CD8-positive, alpha-beta memory T cell (primary cell): Measurements from ENCODE around the gene NFIC. TPM values are rescaled to one million over a fixed set of nuclear protein-coding genes. Genes with fewer than 3 reads are reported as not detected.

ENCODE experiments used
- CTCF ChIA-PET: fragments of 350-600 bp; sonication (Branson Sonifier 250); formaldehyde crosslinking; loops from one replicate; lab custom pipeline; 2021; ENCODE audit warnings: antibody characterized with exemption; lab: Charles Lee
- POLR2A ChIA-PET: fragments of 350-600 bp; sonication (Branson Sonifier 250); formaldehyde crosslinking; loops from one replicate; lab custom pipeline; 2021; ENCODE audit warnings: antibody characterized with exemption; lab: Charles Lee
- DNase-seq, 5 donors: peaks; one replicate each; pipeline versions ENCODE4 v3.0.0 to v3.0.0-alpha.2; 2020 to 2022; ENCODE audit warnings: mixed read lengths in 1 of 5
- H3K27ac ChIP-seq: one replicate; pipeline ENCODE4 v1.7.0; 2013; ENCODE audit warnings: low read depth, mild to moderate bottlenecking, low read length, moderate library complexity
- H3K27me3 ChIP-seq: 2 replicates; pipeline ENCODE4 v1.7.0; 2013; ENCODE audit warnings: low read length, mild to moderate bottlenecking; ENCODE audit not compliant: insufficient read depth, poor library complexity, severe bottlenecking
- H3K36me3 ChIP-seq: 2 replicates; pipeline ENCODE4 v1.7.0; 2013; ENCODE audit warnings: mild to moderate bottlenecking, low read length, moderate library complexity; ENCODE audit not compliant: insufficient read depth
- H3K4me1 ChIP-seq: 2 replicates; pipeline ENCODE4 v1.7.0; 2013; ENCODE audit warnings: mild to moderate bottlenecking, low read length, moderate library complexity; ENCODE audit not compliant: insufficient read depth
- H3K4me3 ChIP-seq: 2 replicates; pipeline ENCODE4 v1.7.0; 2013; ENCODE audit warnings: mild to moderate bottlenecking, low read length
- H3K9me3 ChIP-seq: 2 replicates; pipeline ENCODE4 v1.7.0; 2013; ENCODE audit warnings: mild to moderate bottlenecking, low read length
- H3K27ac Mint-ChIP-seq, 8 donors: one replicate each; pipeline ENCODE4 v1.8.0; 2020 to 2021; ENCODE audit warnings: mixed read lengths in 8 of 8, mild to moderate bottlenecking in 6 of 8, inconsistent platforms in 3 of 8, moderate library complexity in 3 of 8
- H3K27me3 Mint-ChIP-seq, 2 donors: one replicate each; pipeline ENCODE4 v1.8.0; 2020 to 2021; ENCODE audit warnings: mixed read lengths in 2 of 2, mild to moderate bottlenecking in 1 of 2, moderate library complexity in 1 of 2
- H3K36me3 Mint-ChIP-seq, 3 donors: one replicate each; pipeline ENCODE4 v1.8.0; 2020 to 2021; ENCODE audit warnings: mixed read lengths in 3 of 3, inconsistent platforms in 1 of 3, mild to moderate bottlenecking in 1 of 3
- H3K4me1 Mint-ChIP-seq, 3 donors: one replicate each; pipeline ENCODE4 v1.8.0; 2020 to 2021; ENCODE audit warnings: mixed read lengths in 3 of 3, inconsistent platforms in 1 of 3, mild to moderate bottlenecking in 1 of 3
- H3K4me3 Mint-ChIP-seq, 7 donors: one replicate each; pipeline ENCODE4 v1.8.0; 2020 to 2021; ENCODE audit warnings: mixed read lengths in 7 of 7, mild to moderate bottlenecking in 6 of 7, moderate library complexity in 4 of 7, inconsistent platforms in 2 of 7
- H3K9me3 Mint-ChIP-seq, 5 donors: one replicate each; pipeline ENCODE4 v1.8.0; 2020 to 2022; ENCODE audit warnings: mixed read lengths in 5 of 5, mild to moderate bottlenecking in 3 of 5, moderate library complexity in 2 of 5, inconsistent platforms in 1 of 5
- polyA plus RNA-seq: library from polyadenylated mRNA; unstranded; fragments of 300-500 nt; fragmentation: Illumina TruSeq; gene quantifications from one replicate; pipeline ENCODE4 v1.2.3, GENCODE V29; 2021
- total RNA-seq, 2 experiments: library from RNA; stranded (reverse); gene quantifications; one replicate each; pipeline ENCODE4 v1.2.3, GENCODE V29; 2021

The NFIC gene
- total and polyA plus RNA-seq, 3 experiments from 2014 or later: 16.1 to 19.4 (median 17.8) TPM

DNA sequence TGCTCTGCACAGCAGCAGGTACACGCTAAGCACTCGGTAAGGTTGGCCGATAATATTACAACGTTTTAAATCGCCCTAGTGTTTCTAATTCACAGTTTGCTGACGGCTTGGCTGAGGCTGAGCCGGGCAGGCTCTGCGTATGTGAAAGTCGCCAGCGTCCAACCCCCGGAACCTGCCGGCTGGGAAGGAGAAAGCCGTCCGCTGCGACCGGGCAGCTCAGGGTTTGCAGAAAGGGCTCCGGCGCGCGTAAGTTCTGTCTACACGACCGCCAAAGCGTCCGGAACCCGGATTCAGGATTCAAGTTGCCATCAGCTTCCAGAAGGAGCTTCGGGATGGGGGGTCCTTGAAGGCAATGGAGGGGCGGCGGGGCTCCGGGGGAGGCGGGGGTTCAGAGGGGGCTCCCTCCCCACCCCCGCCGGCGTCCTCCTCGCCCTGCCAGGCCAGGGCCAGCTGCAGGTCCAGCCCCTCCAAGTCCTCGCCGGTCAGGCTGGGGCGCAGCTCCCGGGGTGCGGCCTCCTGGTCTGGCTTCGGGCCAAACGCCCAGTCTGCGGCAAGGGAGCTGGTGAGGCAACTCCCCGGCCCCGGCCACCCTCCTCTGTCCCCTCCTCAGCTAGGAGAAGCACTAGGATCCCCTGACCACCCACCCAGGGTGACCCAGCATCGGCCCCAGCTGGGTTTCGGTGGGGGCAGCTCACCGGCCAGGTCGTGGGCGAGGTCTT is 116.3 kb downstream of the NFIC start:
- no peaks in the 10 kb centered on the region for H3K9me3 Mint-ChIP-seq
- peaks cover 0 to 2% (median 0%) of the 10 kb centered on the region in 3 donors for H3K36me3 Mint-ChIP-seq
- ChIA-PET POLR2A (no interaction called here), CTCF (no interaction called here)
- peaks cover 0 to 4% of the 10 kb centered on the region in 2 donors for H3K27me3 Mint-ChIP-seq
- no peak overlapping the region for H3K4me3 Mint-ChIP-seq
- H3K9me3 ChIP-seq: no peaks in the 10 kb centered on the region
- no peaks in the 10 kb centered on the region for H3K27me3 ChIP-seq
- no peak overlapping the region for H3K27ac Mint-ChIP-seq
- DNase-seq: no peak
- H3K36me3 ChIP-seq: no peaks in the 10 kb centered on the region
- H3K27ac ChIP-seq: no peak overlapping the region
- peaks cover 10 to 16% (median 12%) of the 10 kb centered on the region in 3 donors for H3K4me1 Mint-ChIP-seq
- H3K4me3 ChIP-seq: no peak overlapping the region
- H3K4me1 ChIP-seq: peaks cover 9% of the 10 kb centered on the region

DNA sequence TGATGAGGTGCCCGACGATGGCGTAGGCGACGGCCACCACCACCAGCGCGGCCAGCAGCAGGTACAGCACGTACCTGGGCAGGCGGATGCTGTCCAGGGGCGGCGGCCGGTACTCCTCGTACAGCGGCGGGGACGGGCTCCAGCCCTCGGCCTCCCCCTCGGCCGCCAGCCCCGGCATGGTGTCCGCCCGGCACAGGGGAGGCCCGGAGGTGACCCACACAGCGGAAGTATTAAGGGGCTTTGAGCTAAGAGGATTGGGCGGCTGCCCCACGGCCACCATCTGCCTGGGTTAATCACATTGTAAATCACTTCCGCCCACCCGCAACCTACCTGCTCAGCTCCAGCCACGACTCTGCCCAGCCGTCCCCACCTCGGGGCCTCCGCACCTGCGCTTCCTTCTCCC is 116.8 kb downstream of the NFIC start, which contains the start of gene SMIM44:
SMIM44 (minus strand) TSS at position 216 of the 403 bp plus-strand sequence; CDS start at position 178, 38 bp downstream.
- no peak for DNase-seq
- Histone ChIP-seq H3K4me3 (no peak within 1 kb of the TSS), H3K4me1 (peaks cover 9% of the 10 kb centered on the region), H3K27me3 (no peaks in the 10 kb centered on the region), H3K27ac (no peak within 1 kb of the TSS), H3K36me3 (no peaks in the 10 kb centered on the region), H3K9me3 (no peaks in the 10 kb centered on the region)
- ChIA-PET POLR2A (no interaction called here), CTCF (interaction anchor here (0.8 kb wide), 1 partner anchor 11 kb away, joined by 3 read pairs; no protein-coding TSS in a partner anchor)
- H3K27ac Mint-ChIP-seq: peak within 1 kb of the TSS in 1 of 8 donors; percentile 91
- no peaks in the 10 kb centered on the region for H3K9me3 Mint-ChIP-seq
- peaks cover 6 to 11% (median 9%) of the 10 kb centered on the region in 3 donors for H3K4me1 Mint-ChIP-seq
- H3K27me3 Mint-ChIP-seq: peaks cover 0 to 4% of the 10 kb centered on the region in 2 donors
- peaks cover 0 to 5% (median 2%) of the 10 kb centered on the region in 3 donors for H3K36me3 Mint-ChIP-seq
- no peak within 1 kb of the TSS for H3K4me3 Mint-ChIP-seq

DNA sequence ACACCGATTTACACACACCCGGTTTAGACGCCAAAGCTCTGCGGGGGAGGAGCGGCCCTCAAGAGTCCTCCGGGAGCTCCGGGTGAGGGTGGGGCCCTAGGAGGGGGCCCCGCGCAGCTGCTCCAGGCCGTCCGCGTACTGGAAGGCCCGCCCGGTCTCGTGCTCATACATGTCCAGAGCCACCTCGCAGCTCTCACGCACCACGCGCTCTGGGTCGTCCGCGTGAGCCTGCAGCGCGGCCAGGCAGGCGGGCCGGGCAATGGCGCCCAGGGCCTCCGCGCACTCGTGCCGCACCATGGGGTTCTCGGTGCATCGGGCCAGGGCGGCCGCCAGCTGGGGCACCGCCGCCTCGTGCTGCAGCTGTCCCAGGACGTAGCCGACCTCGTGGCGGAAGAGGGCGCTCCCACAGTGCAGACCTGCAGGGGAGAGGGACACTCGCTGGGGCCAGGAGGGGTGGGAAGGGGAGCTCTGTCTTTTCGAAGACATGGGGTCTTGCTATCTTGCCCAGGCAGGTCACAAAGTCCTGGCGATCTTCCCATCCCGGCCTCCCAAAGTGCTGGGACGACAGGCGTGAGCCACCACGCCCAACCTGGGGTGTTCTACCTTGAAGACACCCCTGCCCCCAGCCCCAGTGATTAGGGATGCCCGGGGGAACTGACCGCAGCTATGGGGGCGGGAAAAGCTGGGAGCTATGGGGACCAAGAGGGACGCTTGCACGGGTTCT is 125.2 kb downstream of the NFIC start:
- H3K36me3 ChIP-seq: no peaks in the 10 kb centered on the region
- peak in 1 of 5 donors; percentile 47 for DNase-seq
- CTCF ChIA-PET: interaction anchor here (1.3 to 1.5 kb wide), 2 partner anchors 9 to 165 kb away, joined by 3 read pairs; partner anchors contain the start of gene DOHH
- H3K27ac ChIP-seq: no peak overlapping the region
- no peak overlapping the region for H3K27ac Mint-ChIP-seq
- no peaks in the 10 kb centered on the region for H3K9me3 ChIP-seq
- POLR2A ChIA-PET: no interaction called here
- no peak overlapping the region for H3K4me3 ChIP-seq
- H3K9me3 Mint-ChIP-seq: no peaks in the 10 kb centered on the region
- no peaks in the 10 kb centered on the region for H3K27me3 ChIP-seq
- peaks cover 0 to 48% (median 4%) of the 10 kb centered on the region in 3 donors for H3K36me3 Mint-ChIP-seq
- no peaks in the 10 kb centered on the region for H3K4me1 Mint-ChIP-seq
- H3K4me3 Mint-ChIP-seq: no peak overlapping the region
- H3K4me1 ChIP-seq: no peaks in the 10 kb centered on the region
- H3K27me3 Mint-ChIP-seq: no peaks in the 10 kb centered on the region

DNA sequence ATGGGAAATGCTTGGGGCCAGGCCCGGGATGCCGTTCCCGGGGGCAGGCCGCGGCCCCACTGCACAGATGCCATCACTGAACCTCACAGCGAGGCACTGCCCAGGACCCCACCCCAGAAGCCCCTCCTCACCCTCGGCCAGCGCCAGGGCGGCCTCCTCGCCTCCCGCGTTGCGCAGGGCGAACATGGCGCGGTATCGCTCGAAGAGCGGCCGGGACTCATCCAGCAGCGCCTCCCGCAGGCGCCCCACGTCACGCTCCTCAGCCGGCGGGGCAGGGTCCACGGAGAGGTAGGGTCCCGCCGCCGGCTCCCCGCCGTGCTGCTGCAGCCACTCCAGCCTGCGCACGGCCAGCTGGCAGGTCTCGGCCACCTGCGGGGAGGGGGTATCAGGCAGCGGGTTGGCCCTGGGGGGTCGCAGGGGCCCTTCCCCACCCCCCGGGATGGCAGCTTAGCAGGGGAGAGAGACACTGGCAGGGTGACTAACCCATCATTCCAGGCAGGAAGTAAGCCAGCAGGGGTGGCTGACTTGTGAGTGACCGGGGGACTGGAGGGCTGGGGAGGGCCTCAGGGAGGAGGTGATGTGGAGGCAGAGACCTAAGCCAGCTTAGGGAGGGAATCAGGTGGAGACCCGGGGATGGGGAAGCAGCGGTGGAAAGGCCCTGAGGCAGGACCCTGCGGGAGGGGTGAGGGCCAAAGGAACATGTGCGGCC is 125.9 kb downstream of the NFIC start:
- CTCF ChIA-PET: interaction anchor here (1.3 kb wide), 1 partner anchor 166 kb away, joined by 3 read pairs; no protein-coding TSS in a partner anchor
- Mint-ChIP-seq H3K4me3 (no peak overlapping the region), H3K4me1 (peaks cover 2 to 5% (median 3%) of the 10 kb centered on the region in 3 donors)

DNA sequence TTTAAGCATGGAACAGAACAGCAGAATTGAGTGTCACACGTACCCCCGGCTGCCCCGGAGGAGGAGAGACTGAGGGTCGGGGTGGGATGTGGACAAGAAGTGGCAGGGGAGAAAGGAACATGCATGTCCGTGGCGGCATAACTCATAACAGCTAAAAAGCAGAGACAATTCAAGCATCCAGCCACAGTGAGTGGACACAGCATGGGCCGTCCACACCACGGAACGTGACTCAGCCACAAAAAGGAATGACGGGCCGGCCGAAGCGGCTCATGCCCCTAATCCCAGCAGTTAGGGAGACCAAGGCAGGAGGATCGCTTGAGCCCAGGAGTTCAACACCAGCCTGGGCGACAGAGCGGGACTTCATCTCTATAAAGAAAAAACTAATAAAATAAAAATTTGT is 126.5 kb downstream of the NFIC start:
- H3K27me3 Mint-ChIP-seq: no peaks in the 10 kb centered on the region
- H3K27ac Mint-ChIP-seq: no peak overlapping the region
- no peak for DNase-seq
- peaks cover 4 to 6% (median 5%) of the 10 kb centered on the region in 3 donors for H3K4me1 Mint-ChIP-seq
- no peak overlapping the region for H3K4me3 ChIP-seq
- no peaks in the 10 kb centered on the region for H3K9me3 Mint-ChIP-seq
- H3K4me3 Mint-ChIP-seq: no peak overlapping the region
- H3K36me3 ChIP-seq: no peaks in the 10 kb centered on the region
- no peak overlapping the region for H3K27ac ChIP-seq
- peaks cover 0 to 56% (median 2%) of the 10 kb centered on the region in 3 donors for H3K36me3 Mint-ChIP-seq
- H3K4me1 ChIP-seq: no peaks in the 10 kb centered on the region
- H3K27me3 ChIP-seq: no peaks in the 10 kb centered on the region
- H3K9me3 ChIP-seq: no peaks in the 10 kb centered on the region
- ChIA-PET POLR2A (no interaction called here), CTCF (no interaction called here)

More for the DNA sequence above, 125.9 kb downstream of the NFIC start:
- H3K4me3 ChIP-seq: no peak overlapping the region
- peak in 1 of 5 donors; percentile 44 for DNase-seq
- H3K9me3 ChIP-seq: no peaks in the 10 kb centered on the region
- no peak overlapping the region for H3K27ac ChIP-seq
- no peaks in the 10 kb centered on the region for H3K27me3 ChIP-seq
- Mint-ChIP-seq H3K27me3 (no peaks in the 10 kb centered on the region), H3K9me3 (no peaks in the 10 kb centered on the region), H3K27ac (no peak overlapping the region), H3K36me3 (peaks cover 0 to 55% (median 2%) of the 10 kb centered on the region in 3 donors)
- H3K36me3 ChIP-seq: no peaks in the 10 kb centered on the region
- POLR2A ChIA-PET: no interaction called here
- H3K4me1 ChIP-seq: no peaks in the 10 kb centered on the region

DNA sequence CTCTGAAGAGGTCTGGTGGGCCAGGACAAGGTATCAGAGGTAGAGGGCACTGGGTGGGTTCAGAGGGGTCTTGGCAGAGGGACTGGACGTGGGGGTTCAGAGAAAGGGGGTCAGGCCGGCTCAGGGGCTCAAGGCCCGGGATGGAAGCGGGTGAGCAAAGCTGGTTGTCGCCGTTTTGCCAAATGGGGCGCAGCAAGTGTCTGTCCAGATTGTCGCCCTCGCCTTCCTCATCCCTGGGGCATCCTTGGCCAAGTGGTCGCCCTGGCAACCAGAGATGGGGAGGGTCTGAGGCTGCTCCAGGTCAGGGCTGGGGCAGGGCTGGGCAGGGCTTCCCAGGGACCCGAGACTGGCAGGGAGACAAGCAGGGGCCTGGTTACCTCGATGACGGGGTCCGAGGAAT is 127.3 kb downstream of the NFIC start:
- no peaks in the 10 kb centered on the region for H3K27me3 ChIP-seq
- Mint-ChIP-seq H3K4me3 (no peak overlapping the region), H3K27me3 (no peaks in the 10 kb centered on the region), H3K9me3 (no peaks in the 10 kb centered on the region), H3K36me3 (peaks cover 0 to 53% (median 2%) of the 10 kb centered on the region in 3 donors), H3K4me1 (peaks cover 5 to 10% (median 7%) of the 10 kb centered on the region in 3 donors), H3K27ac (no peak overlapping the region)
- no peak overlapping the region for H3K27ac ChIP-seq
- CTCF ChIA-PET: no interaction called here
- POLR2A ChIA-PET: no interaction called here
- no peaks in the 10 kb centered on the region for H3K9me3 ChIP-seq
- H3K4me3 ChIP-seq: no peak overlapping the region
- no peaks in the 10 kb centered on the region for H3K4me1 ChIP-seq
- no peaks in the 10 kb centered on the region for H3K36me3 ChIP-seq
- no peak for DNase-seq

DNA sequence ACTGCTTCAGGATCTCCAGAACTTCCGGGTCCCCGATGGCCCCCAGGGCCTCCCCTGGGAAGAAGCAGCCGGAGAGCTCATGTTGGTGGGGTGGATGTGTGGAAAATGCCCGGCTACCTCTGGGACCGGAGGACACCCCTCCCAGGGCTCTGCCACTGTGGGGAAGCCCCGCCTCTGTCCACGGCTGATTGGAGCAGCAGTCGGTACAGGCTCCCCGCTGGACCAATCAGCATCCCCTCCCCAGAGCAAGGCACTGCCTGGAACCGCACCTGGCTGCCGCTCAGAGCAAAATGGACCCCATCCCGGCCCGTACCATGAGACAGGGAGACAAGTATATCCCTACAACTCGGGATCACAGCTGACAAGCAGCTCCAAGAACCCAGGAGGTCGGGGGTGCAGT is 127.7 kb downstream of the NFIC start:
- Histone ChIP-seq H3K27ac (no peak overlapping the region), H3K27me3 (no peaks in the 10 kb centered on the region), H3K4me3 (no peak overlapping the region), H3K36me3 (no peaks in the 10 kb centered on the region), H3K9me3 (no peaks in the 10 kb centered on the region), H3K4me1 (no peaks in the 10 kb centered on the region)
- Mint-ChIP-seq H3K4me3 (no peak overlapping the region), H3K9me3 (no peaks in the 10 kb centered on the region), H3K27ac (no peak overlapping the region), H3K27me3 (no peaks in the 10 kb centered on the region), H3K36me3 (peaks cover 0 to 52% (median 2%) of the 10 kb centered on the region in 3 donors), H3K4me1 (peaks cover 7 to 14% (median 10%) of the 10 kb centered on the region in 3 donors)
- ChIA-PET CTCF (interaction anchor here (0.6 to 1.4 kb wide), 2 partner anchors 8 to 328 kb away, joined by 3 to 7 read pairs; no protein-coding TSS in a partner anchor), POLR2A (no interaction called here)
- DNase-seq: no peak
